ENCODE data around the gene DYRK1A.

Gene DYRK1A

GRCh38 chr21:37574751-37575150 is 208.2 kb downstream of the DYRK1A start:
- no peak for DNase-seq

- no peak for DNase-seq
Observed at GRCh38 chr21:37575580-37575979, 209.0 kb downstream of the DYRK1A start.
